Endothelial cell of umbilical vein (primary cell): ENCODE measurements around the gene KCP.

ENCODE experiments used
- EZH2 ChIP-seq: IDR thresholded peaks from 2 replicates; pipeline ENCODE4 v1.6.1; 2012; ENCODE audit warnings: borderline replicate concordance, low read depth, mild to moderate bottlenecking, moderate library complexity, low read length, inconsistent platforms; ENCODE audit not compliant: severe bottlenecking
- FOS ChIP-seq: IDR thresholded peaks from 2 replicates; pipeline ENCODE4 v1.6.1; 2011; ENCODE audit warnings: mild to moderate bottlenecking, low read length, moderate library complexity, borderline replicate concordance; ENCODE audit not compliant: insufficient read depth
- GATA2 ChIP-seq: IDR thresholded peaks from 2 replicates; pipeline ENCODE4 v1.7.0; 2011; ENCODE audit warnings: low read depth, mild to moderate bottlenecking, moderate library complexity, mixed read lengths, low read length; ENCODE audit not compliant: insufficient read length, insufficient read depth
- JUN ChIP-seq: IDR thresholded peaks from 2 replicates; pipeline ENCODE4 v1.6.1; 2011; ENCODE audit warnings: borderline replicate concordance, low read depth; ENCODE audit not compliant: insufficient read length, insufficient read depth
- MYC ChIP-seq: IDR thresholded peaks from one replicate; pipeline ENCODE4 v1.6.1; 2011; ENCODE audit warnings: mild to moderate bottlenecking, low read depth, low read length
- POLR2A ChIP-seq: IDR thresholded peaks from 2 replicates; pipeline ENCODE4 v1.6.1; 2012; ENCODE audit warnings: low read depth, mild to moderate bottlenecking, control low read depth, low read length
- POLR2AphosphoS5 ChIP-seq: IDR thresholded peaks from 2 replicates; pipeline ENCODE4 v1.6.1; 2012; ENCODE audit warnings: low read depth, mild to moderate bottlenecking, control low read depth, low read length, moderate library complexity; ENCODE audit not compliant: insufficient read depth
- TF ChIP-seq, protein P1 (sequence below), 2 donors: IDR thresholded peaks; 1 replicate in 1 of 2; 2 replicates in 1 of 2; pipeline ENCODE4 v1.5.1; 2011; ENCODE audit warnings: low read length in 2 of 2, mild to moderate bottlenecking in 2 of 2, moderate library complexity in 2 of 2, control low read depth in 1 of 2, inconsistent platforms in 1 of 2, low read depth in 1 of 2; ENCODE audit not compliant: insufficient read depth in 1 of 2; ENCODE audit errors: extremely low read depth in 1 of 2
- TF ChIP-seq, protein P2 (sequence below): IDR thresholded peaks from 2 replicates; pipeline ENCODE4 v1.6.1; 2011; ENCODE audit not compliant: insufficient read depth, insufficient read length

DNA sequence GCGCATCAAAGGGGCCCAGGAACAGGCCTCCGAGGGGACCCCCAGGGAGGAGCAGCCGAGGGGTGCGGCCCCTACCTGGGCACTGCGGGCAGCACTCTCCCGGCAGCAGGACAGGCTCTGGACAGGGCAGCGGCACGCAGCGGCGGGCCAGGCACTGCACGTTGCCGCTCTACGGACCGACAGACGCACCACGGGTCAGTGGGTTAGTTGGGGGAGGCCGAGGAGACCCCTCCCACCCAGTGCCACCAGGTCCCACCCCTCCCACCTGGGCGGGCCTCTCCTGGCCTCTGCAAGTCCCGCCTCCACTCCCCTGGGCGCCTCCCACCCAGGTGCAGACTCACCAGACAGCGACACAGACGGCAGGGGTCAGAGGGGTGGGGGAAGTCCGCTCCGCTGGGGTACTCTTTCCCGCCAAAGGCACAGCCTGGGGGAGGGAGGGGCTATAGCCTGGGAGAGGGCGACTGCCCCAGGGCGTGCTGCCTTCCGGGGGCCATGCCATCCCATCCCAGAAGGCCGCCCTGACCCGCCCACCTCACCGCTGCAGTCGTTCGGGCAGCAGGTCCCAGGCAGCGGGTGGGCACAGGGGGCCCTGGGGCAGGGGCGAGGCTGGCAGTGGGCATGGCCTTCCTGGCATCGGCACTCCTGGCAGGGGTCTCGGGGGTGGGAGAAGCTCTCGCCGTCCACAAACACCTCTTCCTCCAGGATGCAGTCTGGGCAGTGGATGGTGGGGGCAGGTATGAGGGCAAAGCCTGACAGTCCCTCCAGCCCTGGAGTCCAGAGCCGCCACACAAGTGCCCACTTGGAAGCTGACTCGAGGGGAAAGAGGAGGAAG lies 19.2 kb downstream of the KCP start:
- TF ChIP-seq POLR2A (no peak), EZH2 (no peak), JUN (no peak), POLR2AphosphoS5 (no peak), MYC (no peak), FOS (no peak), GATA2 (no peak)
- TF ChIP-seq, protein P1, sequence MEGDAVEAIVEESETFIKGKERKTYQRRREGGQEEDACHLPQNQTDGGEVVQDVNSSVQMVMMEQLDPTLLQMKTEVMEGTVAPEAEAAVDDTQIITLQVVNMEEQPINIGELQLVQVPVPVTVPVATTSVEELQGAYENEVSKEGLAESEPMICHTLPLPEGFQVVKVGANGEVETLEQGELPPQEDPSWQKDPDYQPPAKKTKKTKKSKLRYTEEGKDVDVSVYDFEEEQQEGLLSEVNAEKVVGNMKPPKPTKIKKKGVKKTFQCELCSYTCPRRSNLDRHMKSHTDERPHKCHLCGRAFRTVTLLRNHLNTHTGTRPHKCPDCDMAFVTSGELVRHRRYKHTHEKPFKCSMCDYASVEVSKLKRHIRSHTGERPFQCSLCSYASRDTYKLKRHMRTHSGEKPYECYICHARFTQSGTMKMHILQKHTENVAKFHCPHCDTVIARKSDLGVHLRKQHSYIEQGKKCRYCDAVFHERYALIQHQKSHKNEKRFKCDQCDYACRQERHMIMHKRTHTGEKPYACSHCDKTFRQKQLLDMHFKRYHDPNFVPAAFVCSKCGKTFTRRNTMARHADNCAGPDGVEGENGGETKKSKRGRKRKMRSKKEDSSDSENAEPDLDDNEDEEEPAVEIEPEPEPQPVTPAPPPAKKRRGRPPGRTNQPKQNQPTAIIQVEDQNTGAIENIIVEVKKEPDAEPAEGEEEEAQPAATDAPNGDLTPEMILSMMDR (IDR thresholded peaks at IDR 0.05; ENCODE audit: extremely low read depth in 1 of 2, insufficient read depth in 1 of 2, low read depth in 1 of 2, low read length in 2 of 2) = peak in 1 of 2 donors; percentile 14
- TF ChIP-seq, protein P2, sequence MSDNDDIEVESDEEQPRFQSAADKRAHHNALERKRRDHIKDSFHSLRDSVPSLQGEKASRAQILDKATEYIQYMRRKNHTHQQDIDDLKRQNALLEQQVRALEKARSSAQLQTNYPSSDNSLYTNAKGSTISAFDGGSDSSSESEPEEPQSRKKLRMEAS = no peak
